ENCODE results near the gene PCYT1A. TPM values are rescaled to one million over a fixed set of nuclear protein-coding genes. Genes with fewer than 3 reads are reported as not detected.

PCYT1A gene
- total and polyA plus RNA-seq, 7 donors = 28.4 to 98.4 (median 62.9) TPM

DNA sequence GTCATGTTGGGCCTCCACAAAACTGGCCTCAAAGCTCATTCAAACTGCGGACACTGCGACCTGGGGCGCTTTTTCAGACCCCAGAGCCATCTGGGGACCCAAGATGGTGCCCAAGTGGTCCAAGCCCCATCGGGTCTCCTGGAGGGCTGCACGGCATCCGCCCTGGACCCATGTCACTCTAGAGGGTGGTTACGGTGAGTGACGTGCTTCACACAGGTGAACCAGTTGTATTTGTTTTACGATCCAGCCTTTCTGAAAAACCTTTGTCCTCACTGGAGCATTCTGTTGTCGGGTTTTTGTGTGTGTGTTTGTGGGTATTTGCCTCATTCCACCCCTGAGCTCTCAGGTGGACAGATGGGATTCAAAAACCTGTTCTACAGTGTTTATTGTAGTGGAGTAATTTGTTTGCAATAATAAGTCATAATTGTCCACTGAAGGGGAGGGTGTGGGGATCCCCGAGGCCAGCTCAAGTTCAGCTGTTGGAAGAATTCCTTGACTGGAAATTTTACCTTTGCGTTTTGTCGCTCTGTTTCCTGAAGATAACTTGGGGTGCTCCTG is 69.3 kb downstream of the PCYT1A start:
- Histone ChIP-seq H3K36me3 (ENCODE audit: insufficient read depth in 1 of 2, low read depth in 1 of 2) (no peaks in the 10 kb centered on the region), H3K27me3 (ENCODE audit: insufficient read depth in 3 of 3, low read length in 2 of 3) (no peaks in the 10 kb centered on the region), H3K27ac (no peak overlapping the region), H3K4me3 (no peak overlapping the region), H3K9me3 (no peaks in the 10 kb centered on the region), H3K4me1 (peaks cover 3% of the 10 kb centered on the region)
- no peak for DNase-seq
- intact Hi-C loops (cut with DNase I) = no loop called here
- WGBS, 3 donors = 86 to 93% (median 89%) methylated on average over 13 of the region's 13 CpGs
- TF ChIP-seq CTCF (IDR thresholded peaks at IDR 0.05) = no peak
- ATAC-seq = no peak

GRCh38 chr3:196217307-196218154 is 70.0 kb downstream of the PCYT1A start:
- no peak for TF ChIP-seq CTCF (IDR thresholded peaks at IDR 0.05)
- intact Hi-C loops (cut with DNase I) = no loop called here
- H3K27ac ChIP-seq = no peak overlapping the region
- 92 to 95% (median 94%) methylated on average over 12 of the region's 12 CpGs for WGBS, 3 donors
- DNase-seq = no peak
- H3K4me3 ChIP-seq = no peak overlapping the region
- H3K36me3 ChIP-seq (ENCODE audit: insufficient read depth in 1 of 2, low read depth in 1 of 2) = no peaks in the 10 kb centered on the region
- peaks cover 3% of the 10 kb centered on the region for H3K4me1 ChIP-seq
- no peak for ATAC-seq
- no peaks in the 10 kb centered on the region for H3K27me3 ChIP-seq (ENCODE audit: insufficient read depth in 3 of 3, low read length in 2 of 3)
- no peaks in the 10 kb centered on the region for H3K9me3 ChIP-seq

DNA sequence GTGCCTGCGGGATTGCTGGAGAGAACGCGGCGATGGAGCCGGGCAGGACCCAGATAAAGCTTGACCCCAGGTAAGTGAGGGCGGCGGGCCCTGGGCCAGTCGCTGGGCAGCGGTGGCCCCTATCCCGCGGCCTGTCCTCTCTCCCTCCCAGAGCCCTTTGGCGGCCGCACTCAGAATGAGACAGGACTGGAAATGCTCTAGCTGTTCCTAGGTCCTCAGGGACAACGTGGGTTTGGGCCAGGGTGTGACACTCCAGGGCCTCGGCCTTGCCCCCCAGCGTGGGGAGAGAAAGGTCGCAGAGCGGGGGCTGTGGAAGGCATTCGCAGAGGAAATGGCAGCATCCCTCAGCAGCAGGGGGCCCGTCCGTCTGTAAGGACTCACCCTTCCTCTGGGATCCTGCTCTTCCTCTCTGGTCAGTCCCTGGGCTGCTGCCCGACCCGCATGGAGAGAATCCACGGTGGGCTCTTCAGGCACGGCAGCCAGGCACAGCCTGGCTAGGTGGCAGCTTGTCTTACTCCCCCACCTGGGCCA is 70.8 kb downstream of the PCYT1A start:
- ATAC-seq (peak in 3 of 4 donors; percentile 13 to 26 (median 26)), DNase-seq (no peak)
- 32 to 42% (median 36%) methylated on average over 22 to 25 of the region's 25 CpGs for WGBS, 3 donors
- no peaks in the 10 kb centered on the region for H3K27me3 ChIP-seq (ENCODE audit: insufficient read depth in 3 of 3, low read length in 2 of 3)
- no peak overlapping the region for H3K27ac ChIP-seq
- H3K36me3 ChIP-seq (ENCODE audit: insufficient read depth in 1 of 2, low read depth in 1 of 2) = no peaks in the 10 kb centered on the region
- intact Hi-C loops (cut with DNase I) = no loop called here
- H3K9me3 ChIP-seq = no peaks in the 10 kb centered on the region
- H3K4me1 ChIP-seq = peaks cover 3% of the 10 kb centered on the region
- no peak overlapping the region for H3K4me3 ChIP-seq
- no peak for TF ChIP-seq CTCF (IDR thresholded peaks at IDR 0.05)

DNA sequence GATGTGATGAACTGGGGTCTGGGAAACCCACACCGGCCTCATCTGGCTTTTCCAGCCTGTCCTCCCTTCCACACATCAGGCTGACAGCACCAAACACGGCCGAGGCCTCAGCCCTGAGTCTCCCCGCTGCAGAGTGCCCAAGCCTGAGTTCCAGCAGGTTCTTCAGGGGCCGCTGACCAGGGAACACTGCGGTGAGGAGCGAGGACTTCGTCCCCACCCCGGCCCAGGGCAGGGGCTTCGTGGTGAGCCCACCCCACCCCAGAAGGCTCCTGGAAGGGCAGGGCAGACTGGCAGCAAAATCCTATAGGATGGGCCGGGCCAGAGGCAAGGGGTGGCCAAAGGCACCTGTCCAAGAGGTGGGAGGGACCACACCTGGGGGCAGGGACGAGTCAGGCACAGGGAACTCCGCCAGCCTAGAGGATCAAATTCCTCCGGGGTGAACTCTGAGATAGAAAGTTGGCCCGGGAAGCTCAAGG is 71.4 kb downstream of the PCYT1A start, which contains the start of gene SLC51A:
Gene SLC51A (plus strand): TSS at position 446 of the 476 bp plus-strand sequence. CDS start 179 bp downstream, outside the sequence.
- no peak within 1 kb of the TSS for H3K27ac ChIP-seq
- intact Hi-C loops (cut with DNase I) = no loop called here
- peaks cover 3% of the 10 kb centered on the region for H3K4me1 ChIP-seq
- DNase-seq (no peak), ATAC-seq (peak in 3 of 4 donors; percentile 14 to 40 (median 39))
- WGBS, 3 donors = 46 to 55% (median 51%) methylated on average over 15 of the region's 15 CpGs
- H3K36me3 ChIP-seq (ENCODE audit: insufficient read depth in 1 of 2, low read depth in 1 of 2) = no peaks in the 10 kb centered on the region
- H3K4me3 ChIP-seq = no peak within 1 kb of the TSS
- no peaks in the 10 kb centered on the region for H3K9me3 ChIP-seq
- H3K27me3 ChIP-seq (ENCODE audit: insufficient read depth in 3 of 3, low read length in 2 of 3) = no peaks in the 10 kb centered on the region
- TF ChIP-seq CTCF (IDR thresholded peaks at IDR 0.05) = no peak
